Suprapubic skin (tissue), 4 donors: ENCODE measurements around the gene ADORA1. TPM values are rescaled to one million over a fixed set of nuclear protein-coding genes. Genes with fewer than 3 reads are reported as not detected.

Experiments used
- DNase-seq, 2 donors: peaks; one replicate each; pipeline ENCODE4 v3.0.0-alpha.2; 2019; ENCODE audit warnings: low spot score in 2 of 2
- H3K27ac ChIP-seq: fragments of 200-600 bp; sonication (generic); one replicate; pipeline ENCODE4 v1.5.1; 2019
- H3K27me3 ChIP-seq: fragments of 200-600 bp; sonication (generic); one replicate; pipeline ENCODE4 v1.5.1; 2019
- H3K36me3 ChIP-seq: fragments of 200-600 bp; sonication (generic); one replicate; pipeline ENCODE4 v1.5.1; 2019
- H3K4me1 ChIP-seq: fragments of 200-600 bp; sonication (generic); one replicate; pipeline ENCODE4 v1.5.1; 2019
- H3K4me3 ChIP-seq: fragments of 200-600 bp; sonication (generic); one replicate; pipeline ENCODE4 v1.5.1; 2019; ENCODE audit warnings: mild to moderate bottlenecking
- H3K9me3 ChIP-seq: fragments of 200-600 bp; sonication (generic); one replicate; pipeline ENCODE4 v1.5.1; 2019
- EP300 ChIP-seq: sonication (generic); formaldehyde crosslinking; IDR thresholded peaks from one replicate; pipeline ENCODE4 v1.6.1; 2017; ENCODE audit warnings: antibody characterized with exemption
- POLR2A ChIP-seq, 2 donors: fragments of 450-650 bp; IDR thresholded peaks; one replicate each; pipeline ENCODE4 v1.6.1; 2017; ENCODE audit warnings: antibody characterized with exemption in 2 of 2, mild to moderate bottlenecking in 2 of 2, moderate library complexity in 2 of 2
- POLR2AphosphoS5 ChIP-seq, 3 donors: sonication (generic); formaldehyde crosslinking; IDR thresholded peaks; one replicate each; pipeline ENCODE4 v1.6.1; 2017; ENCODE audit warnings: antibody characterized with exemption in 3 of 3
- WGBS: methylation state at CpG from one replicate; pipeline ENCODE4 v1.1.5; 2018; 5-methylcytosine and 5-hydroxymethylcytosine counted together
- total RNA-seq, 4 donors: library from RNA; depleted of rRNA; stranded (reverse); fragments of >200 nt; gene quantifications; one replicate each; pipeline ENCODE4 v1.1.0, GENCODE V29; 2016
- TF ChIP-seq, protein P1 (sequence below), 2 donors: fragments of 200-600 bp in 1 of 2; fragments of 450-650 bp in 1 of 2; sonication (generic) in 1 of 2; IDR thresholded peaks; one replicate each; pipeline ENCODE4 v1.5.1; 2016 to 2019; ENCODE audit warnings: antibody characterized with exemption in 2 of 2, mild to moderate bottlenecking in 1 of 2, moderate library complexity in 1 of 2

ADORA1 gene
- total RNA-seq, 4 donors from 2014 or later, result 3.4 to 8.2 (median 5.6) TPM

- Histone ChIP-seq H3K4me3 (no peak overlapping the region), H3K9me3 (no peaks in the 10 kb centered on the region), H3K27me3 (peaks cover 5% of the 10 kb centered on the region), H3K4me1 (peaks cover 4% of the 10 kb centered on the region), H3K36me3 (no peaks in the 10 kb centered on the region), H3K27ac (no peak overlapping the region)
- TF ChIP-seq, protein P1, sequence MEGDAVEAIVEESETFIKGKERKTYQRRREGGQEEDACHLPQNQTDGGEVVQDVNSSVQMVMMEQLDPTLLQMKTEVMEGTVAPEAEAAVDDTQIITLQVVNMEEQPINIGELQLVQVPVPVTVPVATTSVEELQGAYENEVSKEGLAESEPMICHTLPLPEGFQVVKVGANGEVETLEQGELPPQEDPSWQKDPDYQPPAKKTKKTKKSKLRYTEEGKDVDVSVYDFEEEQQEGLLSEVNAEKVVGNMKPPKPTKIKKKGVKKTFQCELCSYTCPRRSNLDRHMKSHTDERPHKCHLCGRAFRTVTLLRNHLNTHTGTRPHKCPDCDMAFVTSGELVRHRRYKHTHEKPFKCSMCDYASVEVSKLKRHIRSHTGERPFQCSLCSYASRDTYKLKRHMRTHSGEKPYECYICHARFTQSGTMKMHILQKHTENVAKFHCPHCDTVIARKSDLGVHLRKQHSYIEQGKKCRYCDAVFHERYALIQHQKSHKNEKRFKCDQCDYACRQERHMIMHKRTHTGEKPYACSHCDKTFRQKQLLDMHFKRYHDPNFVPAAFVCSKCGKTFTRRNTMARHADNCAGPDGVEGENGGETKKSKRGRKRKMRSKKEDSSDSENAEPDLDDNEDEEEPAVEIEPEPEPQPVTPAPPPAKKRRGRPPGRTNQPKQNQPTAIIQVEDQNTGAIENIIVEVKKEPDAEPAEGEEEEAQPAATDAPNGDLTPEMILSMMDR (IDR thresholded peaks at IDR 0.05), result no peak
- TF ChIP-seq EP300 (no peak), POLR2A (IDR thresholded peaks at IDR 0.05) (no peak), POLR2AphosphoS5 (IDR thresholded peaks at IDR 0.05) (no peak)
- 88% methylated on average over 11 of the region's 11 CpGs for WGBS
- DNase-seq, result peak in 1 of 2 donors; percentile 32
Measured at GRCh38 chr1:203086992-203087763, 40.3 kb upstream of the ADORA1 start.

GRCh38 chr1:203088441-203088840 is 39.1 kb upstream of the ADORA1 start:
- H3K27ac ChIP-seq, result no peak overlapping the region
- no peaks in the 10 kb centered on the region for H3K4me1 ChIP-seq
- peak in 1 of 2 donors; percentile 56 for DNase-seq
- WGBS, result 80% methylated on average over 3 of the region's 3 CpGs
- TF ChIP-seq POLR2AphosphoS5 (IDR thresholded peaks at IDR 0.05) (no peak), EP300 (no peak), POLR2A (IDR thresholded peaks at IDR 0.05) (no peak)
- TF ChIP-seq, protein P1 (IDR thresholded peaks at IDR 0.05), result no peak
- H3K27me3 ChIP-seq, result no peaks in the 10 kb centered on the region
- no peaks in the 10 kb centered on the region for H3K36me3 ChIP-seq
- H3K4me3 ChIP-seq, result no peak overlapping the region
- no peaks in the 10 kb centered on the region for H3K9me3 ChIP-seq

- H3K4me1 ChIP-seq, result no peaks in the 10 kb centered on the region
- no peak overlapping the region for H3K4me3 ChIP-seq
- WGBS, result 74% methylated on average over 5 of the region's 7 CpGs
Measured at GRCh38 chr1:203089001-203089650, 38.4 kb upstream of the ADORA1 start.

GRCh38 chr1:203089651-203090045 is 37.9 kb upstream of the ADORA1 start:
- Histone ChIP-seq H3K9me3 (peaks cover 3% of the 10 kb centered on the region), H3K27ac (no peak overlapping the region), H3K36me3 (no peaks in the 10 kb centered on the region), H3K4me1 (no peaks in the 10 kb centered on the region), H3K4me3 (no peak overlapping the region), H3K27me3 (no peaks in the 10 kb centered on the region)
- WGBS, result 74% methylated on average over 7 of the region's 7 CpGs
- DNase-seq, result peak in 1 of 2 donors; percentile 62
- TF ChIP-seq, protein P1 (IDR thresholded peaks at IDR 0.05), result no peak
- TF ChIP-seq POLR2AphosphoS5 (IDR thresholded peaks at IDR 0.05) (no peak), EP300 (no peak), POLR2A (IDR thresholded peaks at IDR 0.05) (no peak)

More at GRCh38 chr1:203089001-203089650, 38.4 kb upstream of the ADORA1 start:
- DNase-seq, result peak in 1 of 2 donors; percentile 49
- H3K27me3 ChIP-seq, result no peaks in the 10 kb centered on the region
- H3K36me3 ChIP-seq, result no peaks in the 10 kb centered on the region
- no peaks in the 10 kb centered on the region for H3K9me3 ChIP-seq
- no peak overlapping the region for H3K27ac ChIP-seq
- TF ChIP-seq POLR2A (IDR thresholded peaks at IDR 0.05), result no peak

- Histone ChIP-seq H3K4me3 (no peak overlapping the region), H3K27me3 (no peaks in the 10 kb centered on the region), H3K4me1 (no peaks in the 10 kb centered on the region), H3K27ac (no peak overlapping the region), H3K36me3 (no peaks in the 10 kb centered on the region), H3K9me3 (peaks cover 12% of the 10 kb centered on the region)
- 72% methylated on average over 6 of the region's 6 CpGs for WGBS
- TF ChIP-seq, protein P1 (IDR thresholded peaks at IDR 0.05), result no peak
- TF ChIP-seq POLR2A (IDR thresholded peaks at IDR 0.05) (no peak), POLR2AphosphoS5 (IDR thresholded peaks at IDR 0.05) (no peak), EP300 (no peak)
- peak in 1 of 2 donors; percentile 55 for DNase-seq
Measured at GRCh38 chr1:203090421-203091198, 36.9 kb upstream of the ADORA1 start.
